ENCODE results near the gene HPCA. TPM values are rescaled to one million over a fixed set of nuclear protein-coding genes. Genes with fewer than 3 reads are reported as not detected.

The HPCA gene
- total RNA-seq, 2 experiments from 2014 or later = not detected

- Mint-ChIP-seq H3K9me3 (ENCODE audit: insufficient read depth) (no peaks in the 10 kb centered on the region), H3K4me1 (ENCODE audit: low read depth) (peaks cover 3% of the 10 kb centered on the region), H3K36me3 (ENCODE audit: low read depth) (no peaks in the 10 kb centered on the region), H3K27ac (no peak overlapping the region), H3K27me3 (ENCODE audit: low read depth) (peaks cover 51% of the 10 kb centered on the region), H3K4me3 (no peak overlapping the region)
- POLR2A ChIA-PET = no interaction called here
- DNase-seq = no peak
- CTCF ChIA-PET = interaction anchor here (2.5 kb wide), 1 partner anchor 8 kb away, joined by 11 read pairs; no protein-coding TSS in a partner anchor
- no peak for ATAC-seq
Observed at GRCh38 chr1:32884726-32885125, 1.6 kb upstream of the HPCA start.

- Mint-ChIP-seq H3K27me3 (ENCODE audit: low read depth) (peaks cover 60% of the 10 kb centered on the region), H3K27ac (no peak overlapping the region), H3K4me3 (no peak overlapping the region), H3K36me3 (ENCODE audit: low read depth) (no peaks in the 10 kb centered on the region), H3K4me1 (ENCODE audit: low read depth) (peaks cover 3% of the 10 kb centered on the region), H3K9me3 (ENCODE audit: insufficient read depth) (no peaks in the 10 kb centered on the region)
- ATAC-seq = no peak
- POLR2A ChIA-PET = no interaction called here
- CTCF ChIA-PET = interaction anchor here (2.5 kb wide), 1 partner anchor 9 kb away, joined by 11 read pairs; no protein-coding TSS in a partner anchor
- no peak for DNase-seq
Observed at GRCh38 chr1:32885676-32886003, 651 bp upstream of the HPCA start.

- Mint-ChIP-seq H3K27me3 (ENCODE audit: low read depth) (peaks cover 68% of the 10 kb centered on the region), H3K4me1 (ENCODE audit: low read depth) (peaks cover 3% of the 10 kb centered on the region), H3K36me3 (ENCODE audit: low read depth) (no peaks in the 10 kb centered on the region), H3K27ac (no peak overlapping the region), H3K9me3 (ENCODE audit: insufficient read depth) (no peaks in the 10 kb centered on the region), H3K4me3 (no peak overlapping the region)
- DNase-seq = no peak
- no peak for ATAC-seq
- ChIA-PET POLR2A (interaction anchor here (1.1 kb wide), 1 partner anchor 11 kb away, joined by 4 read pairs; no protein-coding TSS in a partner anchor), CTCF (interaction anchor here (0.6 to 2.5 kb wide), 9 partner anchors 10 to 283 kb away, joined by 3 to 11 read pairs (median 3); no protein-coding TSS in a partner anchor)
Observed at GRCh38 chr1:32886828-32887414, 630 bp downstream of the HPCA start.

- Mint-ChIP-seq H3K27me3 (ENCODE audit: low read depth) (peaks cover 75% of the 10 kb centered on the region), H3K4me3 (no peak overlapping the region), H3K4me1 (ENCODE audit: low read depth) (peaks cover 7% of the 10 kb centered on the region), H3K9me3 (ENCODE audit: insufficient read depth) (no peaks in the 10 kb centered on the region), H3K27ac (no peak overlapping the region), H3K36me3 (ENCODE audit: low read depth) (no peaks in the 10 kb centered on the region)
- no peak for DNase-seq
- ATAC-seq = no peak
- ChIA-PET POLR2A (interaction anchor here (1.1 kb wide), 1 partner anchor 10 kb away, joined by 4 read pairs; no protein-coding TSS in a partner anchor), CTCF (interaction anchor here (1.3 kb wide), 1 partner anchor 169 kb away, joined by 3 read pairs; no protein-coding TSS in a partner anchor)
Observed at GRCh38 chr1:32887623-32888022, 1.3 kb downstream of the HPCA start.

GRCh38 chr1:32888134-32888533 lies 1.8 kb downstream of the HPCA start:
- no peak for ATAC-seq
- ChIA-PET POLR2A (no interaction called here), CTCF (no interaction called here)
- H3K4me3 Mint-ChIP-seq = no peak overlapping the region
- no peak overlapping the region for H3K27ac Mint-ChIP-seq
- peaks cover 7% of the 10 kb centered on the region for H3K4me1 Mint-ChIP-seq (ENCODE audit: low read depth)
- no peak for DNase-seq
- H3K36me3 Mint-ChIP-seq (ENCODE audit: low read depth) = no peaks in the 10 kb centered on the region
- peaks cover 77% of the 10 kb centered on the region for H3K27me3 Mint-ChIP-seq (ENCODE audit: low read depth)
- no peaks in the 10 kb centered on the region for H3K9me3 Mint-ChIP-seq (ENCODE audit: insufficient read depth)

- H3K4me1 Mint-ChIP-seq (ENCODE audit: low read depth) = peaks cover 7% of the 10 kb centered on the region
- ChIA-PET CTCF (interaction anchor here (1.3 kb wide), 1 partner anchor 176 kb away, joined by 3 read pairs; no protein-coding TSS in a partner anchor), POLR2A (no interaction called here)
- H3K36me3 Mint-ChIP-seq (ENCODE audit: low read depth) = no peaks in the 10 kb centered on the region
- DNase-seq (no peak), ATAC-seq (no peak)
- no peak overlapping the region for H3K27ac Mint-ChIP-seq
- no peaks in the 10 kb centered on the region for H3K9me3 Mint-ChIP-seq (ENCODE audit: insufficient read depth)
- H3K4me3 Mint-ChIP-seq = no peak overlapping the region
- H3K27me3 Mint-ChIP-seq (ENCODE audit: low read depth) = peaks cover 74% of the 10 kb centered on the region
Observed at GRCh38 chr1:32888677-32889420, 2.6 kb downstream of the HPCA start.

GRCh38 chr1:32889731-32890278 lies 3.5 kb downstream of the HPCA start:
- ATAC-seq = no peak
- Mint-ChIP-seq H3K36me3 (ENCODE audit: low read depth) (no peaks in the 10 kb centered on the region), H3K9me3 (ENCODE audit: insufficient read depth) (no peaks in the 10 kb centered on the region), H3K4me3 (no peak overlapping the region), H3K4me1 (ENCODE audit: low read depth) (peaks cover 7% of the 10 kb centered on the region), H3K27me3 (ENCODE audit: low read depth) (peaks cover 69% of the 10 kb centered on the region), H3K27ac (no peak overlapping the region)
- POLR2A ChIA-PET = no interaction called here
- CTCF ChIA-PET = interaction anchor here (1.0 to 1.3 kb wide), 2 partner anchors 10 to 177 kb away, joined by 3 read pairs; no protein-coding TSS in a partner anchor
- DNase-seq = no peak

GRCh38 chr1:32890516-32891240 lies 4.4 kb downstream of the HPCA start:
- CTCF ChIA-PET = interaction anchor here (0.9 to 3.8 kb wide), 3 partner anchors 9 to 195 kb away, joined by 3 to 33 read pairs (median 3); no protein-coding TSS in a partner anchor
- Mint-ChIP-seq H3K27me3 (ENCODE audit: low read depth) (peaks cover 63% of the 10 kb centered on the region), H3K4me1 (ENCODE audit: low read depth) (peaks cover 4% of the 10 kb centered on the region), H3K27ac (no peak overlapping the region), H3K4me3 (no peak overlapping the region), H3K9me3 (ENCODE audit: insufficient read depth) (no peaks in the 10 kb centered on the region), H3K36me3 (ENCODE audit: low read depth) (no peaks in the 10 kb centered on the region)
- ATAC-seq (no peak), DNase-seq (no peak)
- POLR2A ChIA-PET = no interaction called here

GRCh38 chr1:32891241-32891570 lies 4.9 kb downstream of the HPCA start:
- no peak for ATAC-seq
- Mint-ChIP-seq H3K9me3 (ENCODE audit: insufficient read depth) (no peaks in the 10 kb centered on the region), H3K4me1 (ENCODE audit: low read depth) (peaks cover 4% of the 10 kb centered on the region), H3K27ac (no peak overlapping the region), H3K27me3 (ENCODE audit: low read depth) (peaks cover 63% of the 10 kb centered on the region), H3K36me3 (ENCODE audit: low read depth) (no peaks in the 10 kb centered on the region), H3K4me3 (no peak overlapping the region)
- DNase-seq = no peak
- CTCF ChIA-PET = interaction anchor here (0.9 to 3.8 kb wide), 2 partner anchors 16 to 195 kb away, joined by 3 to 33 read pairs; no protein-coding TSS in a partner anchor
- POLR2A ChIA-PET = no interaction called here

GRCh38 chr1:32891630-32892029 lies 5.3 kb downstream of the HPCA start:
- Mint-ChIP-seq H3K4me1 (ENCODE audit: low read depth) (peaks cover 4% of the 10 kb centered on the region), H3K27me3 (ENCODE audit: low read depth) (peaks cover 66% of the 10 kb centered on the region), H3K27ac (no peak overlapping the region), H3K9me3 (ENCODE audit: insufficient read depth) (no peaks in the 10 kb centered on the region), H3K4me3 (no peak overlapping the region), H3K36me3 (ENCODE audit: low read depth) (no peaks in the 10 kb centered on the region)
- POLR2A ChIA-PET = no interaction called here
- CTCF ChIA-PET = interaction anchor here (0.9 to 3.8 kb wide), 3 partner anchors 10 to 194 kb away, joined by 3 to 33 read pairs (median 8); no protein-coding TSS in a partner anchor
- ATAC-seq = no peak
- DNase-seq = no peak

GRCh38 chr1:32892368-32893197 lies 6.3 kb downstream of the HPCA start:
- H3K4me3 Mint-ChIP-seq = no peak overlapping the region
- ChIA-PET CTCF (interaction anchor here (0.5 to 3.8 kb wide), 11 partner anchors 11 to 305 kb away, joined by 3 to 33 read pairs (median 3); no protein-coding TSS in a partner anchor), POLR2A (interaction anchor here (0.5 to 0.6 kb wide), 2 partner anchors 56 to 305 kb away, joined by 3 read pairs; no protein-coding TSS in a partner anchor)
- peaks cover 4% of the 10 kb centered on the region for H3K4me1 Mint-ChIP-seq (ENCODE audit: low read depth)
- DNase-seq = peak; percentile 49
- no peak overlapping the region for H3K27ac Mint-ChIP-seq
- H3K36me3 Mint-ChIP-seq (ENCODE audit: low read depth) = no peaks in the 10 kb centered on the region
- no peaks in the 10 kb centered on the region for H3K9me3 Mint-ChIP-seq (ENCODE audit: insufficient read depth)
- H3K27me3 Mint-ChIP-seq (ENCODE audit: low read depth) = peaks cover 66% of the 10 kb centered on the region
- ATAC-seq = peak; percentile 78
